Measurements from ENCODE around the gene FAM168A.
A peak's percentile ranks its signal among the peaks of the same experiment; 100 is the strongest.
"Not testable (repeated sequence)": the region's sequence is repeated elsewhere in the genome, so short reads cannot be mapped to it uniquely, and the experiment has no call there.

FAM168A gene

DNA sequence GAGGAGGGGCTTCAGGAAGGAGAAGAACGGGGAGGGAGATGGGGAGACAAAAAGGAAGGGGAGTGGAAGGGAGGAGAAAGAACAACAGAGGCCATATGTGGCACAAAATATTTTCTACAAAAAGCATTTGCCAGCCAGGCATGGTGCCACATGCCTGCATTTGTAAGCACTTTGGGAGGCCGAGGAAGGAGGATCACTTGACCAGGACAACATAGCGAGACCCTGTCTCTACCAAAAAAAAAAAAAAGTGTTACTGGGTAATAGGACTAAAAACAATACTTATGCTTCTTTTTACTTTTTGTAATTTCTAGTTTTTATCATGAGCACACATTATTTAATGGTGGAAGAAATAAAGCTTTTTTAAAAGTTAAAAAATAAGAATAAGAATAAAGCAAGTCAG, 5.3 kb downstream of the FAM168A start:
- no peak for DNase-seq

DNA sequence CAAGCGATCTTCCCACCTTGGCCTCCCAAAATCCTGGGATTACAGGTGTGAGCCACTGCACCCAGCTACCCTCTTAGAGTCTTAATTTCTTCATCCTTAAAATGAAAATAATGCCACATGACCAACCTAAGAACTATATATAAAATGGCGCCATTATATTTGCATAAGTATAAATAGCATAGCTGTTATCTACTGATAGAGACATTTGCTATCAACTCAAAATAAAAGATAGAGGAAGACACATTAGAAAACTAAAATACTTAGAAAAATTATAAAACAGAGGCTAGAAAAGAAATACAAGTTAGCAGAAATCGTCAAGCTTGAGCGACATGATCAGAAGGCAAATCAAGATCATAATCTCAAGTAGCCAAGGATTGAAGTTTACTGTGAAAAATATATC, 6.2 kb downstream of the FAM168A start:
- no peak for DNase-seq

DNA sequence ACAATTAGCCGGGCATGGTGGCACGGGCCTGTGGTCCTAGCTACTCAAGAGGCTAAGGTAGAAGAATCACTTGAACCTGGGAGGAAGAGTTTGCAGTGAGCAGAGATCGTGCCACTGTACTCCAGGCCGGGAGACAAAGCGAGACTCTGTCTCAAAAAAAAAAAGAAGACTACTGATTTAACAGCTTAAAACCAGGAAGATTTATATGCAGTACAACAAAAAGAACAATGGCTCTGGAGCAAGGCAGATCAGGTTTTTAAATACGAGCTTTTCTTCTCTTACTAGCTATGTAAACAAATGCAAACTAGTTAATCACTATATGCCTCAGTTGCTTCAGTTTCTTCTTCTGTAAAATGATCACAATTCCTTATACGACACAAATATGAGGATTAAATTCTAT, 6.9 kb downstream of the FAM168A start:
- DNase-seq = no peak

DNA sequence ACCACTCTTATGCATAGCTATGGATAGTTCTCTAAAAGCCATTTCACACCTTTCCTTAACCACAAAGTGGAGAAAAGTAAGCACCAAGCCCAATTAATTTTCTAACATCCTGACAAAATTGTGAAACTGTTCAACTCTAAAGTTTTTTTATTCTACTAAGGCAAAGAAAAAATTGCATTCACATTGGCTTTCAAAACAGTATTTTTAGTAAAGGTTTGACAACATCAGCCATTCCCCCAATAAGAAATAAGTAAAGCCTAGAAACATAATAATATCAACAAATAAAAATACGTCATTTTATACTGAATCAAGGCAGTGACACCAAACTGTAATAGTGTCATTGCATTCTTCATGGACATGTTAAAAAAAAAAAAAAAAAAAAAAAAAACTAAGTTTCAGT, 11.1 kb downstream of the FAM168A start:
- DNase-seq = no peak

DNA sequence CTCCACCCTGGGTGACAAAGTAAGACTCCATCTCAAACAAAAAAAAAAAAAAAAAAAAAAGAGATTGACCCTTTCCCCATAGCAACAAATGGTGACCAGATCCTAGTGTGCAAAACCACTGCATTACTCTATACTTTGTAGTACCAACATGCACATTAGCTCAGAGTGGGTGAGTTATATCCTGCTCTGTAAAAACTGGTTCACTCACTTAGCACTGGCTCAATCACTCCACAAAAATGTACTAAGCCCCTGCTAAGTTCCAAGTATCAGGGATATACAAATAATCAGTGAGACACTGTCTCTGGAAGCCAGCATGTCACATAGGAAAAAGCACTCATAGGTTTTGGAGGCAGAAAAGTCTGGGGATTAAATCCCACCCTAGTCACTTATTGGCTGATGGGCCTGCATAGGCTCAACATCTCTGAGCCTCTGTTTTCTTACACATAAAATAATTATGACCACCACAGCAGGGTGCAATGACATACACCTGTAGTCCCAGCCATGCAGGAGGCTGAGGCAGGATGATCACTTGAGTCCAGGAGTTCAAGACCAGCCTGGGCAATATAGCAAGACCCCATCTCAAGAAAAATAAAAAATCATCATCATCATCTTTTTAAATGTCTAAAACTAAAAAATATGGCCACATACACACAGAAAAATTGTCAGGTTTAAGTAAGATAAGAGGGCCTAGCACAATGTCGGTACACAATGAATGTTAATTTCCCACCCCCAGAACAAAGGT, 11.9 kb downstream of the FAM168A start:
- DNase-seq = no peak

DNA sequence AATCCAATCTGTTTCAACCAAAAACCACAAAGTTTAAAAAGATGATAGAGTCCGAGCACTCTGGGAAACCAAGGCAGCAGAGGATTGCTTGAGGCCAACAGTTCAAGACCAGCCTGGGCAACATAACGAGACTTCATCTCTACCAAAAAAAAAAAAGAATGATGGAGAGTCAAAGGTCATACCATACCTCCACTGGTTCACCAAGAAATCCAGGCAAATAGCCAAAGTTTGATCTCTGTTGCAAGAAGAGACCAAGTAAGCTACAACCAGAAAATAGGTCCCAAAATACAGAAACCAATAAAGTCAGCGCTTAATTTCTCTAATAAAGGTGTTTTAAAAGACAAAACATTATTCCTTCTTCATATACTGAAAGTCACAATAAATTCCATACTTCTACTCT, 13.1 kb downstream of the FAM168A start:
- DNase-seq = no peak

DNA sequence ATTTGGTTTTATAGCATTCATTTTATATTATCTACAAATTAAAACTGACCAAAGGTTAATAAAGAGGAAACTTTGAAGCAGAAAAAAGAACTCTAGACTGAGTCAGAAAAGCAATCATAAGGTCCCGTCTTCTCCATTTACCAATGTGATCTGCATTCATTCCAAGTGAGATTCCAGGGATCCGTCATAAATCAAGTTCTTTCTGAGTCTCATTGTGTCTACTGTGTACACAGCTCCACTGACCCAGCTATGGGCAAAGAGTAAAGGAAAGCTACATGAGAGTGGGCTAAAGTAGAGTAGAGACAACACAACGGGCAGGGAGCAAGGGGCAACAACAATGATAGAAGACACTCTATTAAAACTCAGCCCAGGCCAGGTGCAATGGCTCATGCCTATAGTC, 15.3 kb downstream of the FAM168A start:
- DNase-seq = no peak

DNA sequence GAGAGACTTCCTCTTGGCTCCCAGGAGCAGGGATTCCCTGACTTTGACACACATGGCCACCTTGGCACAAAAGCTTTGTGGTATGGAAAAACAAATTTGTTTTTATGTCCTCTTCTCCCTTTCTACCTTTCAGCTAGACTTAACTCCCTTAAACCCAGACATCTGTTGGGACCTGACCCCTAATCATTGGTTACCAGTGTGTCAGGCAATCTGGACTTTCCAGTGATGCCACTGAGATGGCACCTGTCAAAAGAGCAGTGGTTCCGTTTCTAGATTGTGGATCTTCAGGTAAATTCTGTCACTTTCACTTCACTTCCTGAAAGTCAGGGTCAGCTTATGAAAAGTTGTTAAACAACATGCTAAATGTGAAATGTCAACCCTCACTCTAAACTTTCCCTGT, 17.2 kb downstream of the FAM168A start:
- not testable (repeated sequence) for DNase-seq

DNA sequence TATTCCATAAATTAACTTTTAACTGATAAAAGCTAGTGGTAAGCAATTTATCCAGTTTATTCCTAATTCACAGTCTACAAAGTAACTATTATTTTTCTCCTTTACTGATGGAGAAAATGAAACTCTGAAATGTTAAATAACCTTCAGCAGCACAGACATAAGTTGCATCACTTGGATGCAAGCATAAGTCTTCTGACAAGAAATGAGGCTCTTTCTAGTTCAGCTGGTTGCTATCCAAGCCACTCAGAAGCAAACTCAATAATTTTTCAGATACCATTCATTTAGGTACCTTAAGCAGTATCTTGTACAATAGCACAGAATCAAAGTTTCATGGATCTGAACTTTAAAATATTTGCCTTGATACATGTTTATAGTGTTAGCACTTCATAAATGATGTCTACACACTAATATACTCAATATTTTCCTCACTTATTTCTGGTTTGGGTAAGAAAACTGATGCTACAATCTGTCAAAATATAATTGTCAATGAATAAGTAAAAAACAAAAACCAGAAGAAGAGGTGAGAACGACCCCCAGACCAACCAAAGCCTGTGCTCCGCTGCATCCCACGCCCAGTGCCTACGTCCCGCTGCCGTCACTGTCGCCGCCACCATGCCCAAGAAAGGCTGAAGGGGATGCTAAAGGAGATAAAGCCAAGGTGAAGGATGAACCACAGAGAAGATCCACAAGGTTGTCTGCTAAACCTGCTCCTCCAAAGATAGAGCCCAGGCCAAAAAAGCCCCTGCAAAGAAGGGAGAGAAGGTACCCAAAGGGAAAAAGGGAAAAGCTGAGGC, 18.1 kb downstream of the FAM168A start:
- no peak for DNase-seq

DNA sequence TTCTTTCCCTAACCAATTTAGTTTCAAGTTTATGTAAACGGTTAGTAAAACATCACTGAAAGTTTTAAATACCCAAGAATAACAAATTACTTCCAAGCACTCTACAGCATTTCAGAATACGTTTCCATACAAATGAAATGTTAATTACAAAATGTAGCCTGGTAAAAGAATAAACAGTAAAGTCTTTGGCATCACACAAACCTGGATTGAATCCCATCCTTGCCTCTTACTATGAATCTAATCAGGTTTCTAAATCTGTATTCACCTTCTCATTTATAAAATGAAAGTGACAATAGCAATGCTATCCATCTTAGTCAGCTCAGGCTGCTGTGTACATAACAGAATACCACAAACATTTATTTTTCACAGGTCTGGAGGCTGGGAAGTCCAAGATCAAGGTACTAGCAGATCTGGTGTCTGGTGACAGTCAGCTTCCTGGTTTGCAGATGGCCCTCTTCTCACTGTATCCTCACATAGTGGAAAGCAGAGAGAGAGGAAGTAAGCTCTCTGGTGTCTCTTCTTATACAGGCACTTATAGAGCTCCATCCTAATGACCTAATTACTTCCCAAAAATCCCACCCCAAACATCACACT, 19.2 kb downstream of the FAM168A start:
- peak; percentile 61 for DNase-seq

DNA sequence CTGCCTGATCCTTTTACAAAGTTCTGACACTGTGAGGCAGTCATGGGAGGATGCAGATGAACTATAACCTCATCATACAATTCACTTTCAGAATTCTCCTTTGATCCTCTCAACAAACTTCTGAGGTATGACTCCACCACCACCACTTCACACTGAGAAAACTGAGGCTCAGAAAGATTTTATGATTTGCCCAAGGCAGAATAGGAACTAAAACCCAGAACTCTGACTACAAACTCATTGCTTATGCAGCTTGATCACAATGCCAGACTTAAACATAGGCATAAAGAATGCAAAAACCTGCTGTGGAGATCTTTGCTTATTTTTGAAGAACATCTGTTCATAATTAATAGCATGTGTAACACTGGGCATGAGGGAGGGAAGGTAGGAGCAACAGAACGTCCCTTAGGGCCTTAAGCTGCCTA, 20.4 kb downstream of the FAM168A start:
- no peak for DNase-seq

DNA sequence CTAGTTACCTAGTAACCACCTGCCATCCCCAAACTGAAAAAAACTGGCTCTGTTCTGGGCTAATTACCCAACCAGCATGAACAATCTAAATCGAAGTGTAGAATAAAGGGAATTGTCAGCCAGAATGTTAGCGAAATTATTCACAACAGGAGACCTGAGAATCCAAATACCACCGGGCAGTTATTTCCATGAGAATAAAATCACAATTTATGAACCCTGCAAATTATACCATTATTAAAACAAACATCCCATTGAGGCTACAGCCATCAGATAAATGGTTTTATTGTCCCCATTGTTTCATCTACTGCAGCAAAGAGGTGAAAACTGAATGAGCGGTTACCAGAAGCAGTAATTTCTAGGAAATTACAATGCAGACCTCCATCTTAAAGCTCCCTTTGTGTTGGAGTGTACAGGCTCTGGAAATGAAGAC, 21.7 kb downstream of the FAM168A start:
- no peak for DNase-seq

DNA sequence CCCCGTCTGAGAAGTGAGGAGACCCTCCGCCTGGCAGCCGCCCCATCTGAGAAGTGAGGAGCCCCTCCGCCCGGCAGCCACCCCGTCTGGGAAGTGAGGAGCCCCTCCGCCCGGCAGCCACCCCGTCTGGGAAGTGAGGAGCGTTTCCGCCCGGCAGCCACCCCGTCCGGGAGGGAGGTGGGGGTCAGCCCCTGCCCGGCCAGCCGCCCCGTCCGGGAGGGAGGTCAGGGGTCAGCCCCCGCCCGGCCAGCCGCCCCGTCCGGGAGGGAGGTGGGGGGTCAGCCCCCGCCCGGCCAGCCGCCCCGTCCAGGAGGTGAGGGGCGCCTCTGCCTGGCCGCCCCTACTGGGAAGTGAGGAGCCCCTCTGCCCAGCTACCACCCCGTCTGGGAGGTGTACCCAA, 25.9 kb downstream of the FAM168A start:
- DNase-seq = not testable (repeated sequence)

DNA sequence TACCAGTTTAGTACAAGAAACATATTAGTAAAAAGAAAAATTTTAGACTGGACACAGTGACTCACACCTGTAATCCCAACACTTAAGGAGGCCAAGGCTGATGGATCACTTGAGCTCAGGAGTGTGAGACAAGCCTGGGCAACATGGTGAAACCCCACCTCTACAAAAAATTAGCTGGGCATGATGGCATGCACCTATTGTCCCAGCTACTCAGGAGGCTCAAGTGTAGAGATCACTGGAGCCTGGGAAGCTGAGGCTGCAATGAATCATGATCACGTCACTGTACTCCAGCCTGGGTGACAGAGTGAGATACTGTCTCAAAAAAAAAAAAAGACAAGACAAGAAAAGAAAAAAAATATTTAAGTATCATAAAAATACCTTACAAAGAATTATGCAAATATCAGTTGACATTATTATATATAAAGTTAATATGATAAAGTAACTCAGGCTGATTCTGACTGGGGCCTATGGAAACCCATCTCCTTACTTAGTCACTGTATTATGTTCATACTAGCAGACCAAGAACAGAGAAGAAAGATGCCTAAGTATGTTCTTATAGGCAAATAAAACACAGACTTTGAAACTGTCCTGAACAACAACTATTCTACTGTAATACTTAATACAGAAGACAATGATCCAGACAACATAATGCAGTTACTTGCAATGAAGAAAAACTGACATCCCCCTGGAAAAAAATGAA, 27.3 kb downstream of the FAM168A start:
- peak; percentile 15 for DNase-seq

DNA sequence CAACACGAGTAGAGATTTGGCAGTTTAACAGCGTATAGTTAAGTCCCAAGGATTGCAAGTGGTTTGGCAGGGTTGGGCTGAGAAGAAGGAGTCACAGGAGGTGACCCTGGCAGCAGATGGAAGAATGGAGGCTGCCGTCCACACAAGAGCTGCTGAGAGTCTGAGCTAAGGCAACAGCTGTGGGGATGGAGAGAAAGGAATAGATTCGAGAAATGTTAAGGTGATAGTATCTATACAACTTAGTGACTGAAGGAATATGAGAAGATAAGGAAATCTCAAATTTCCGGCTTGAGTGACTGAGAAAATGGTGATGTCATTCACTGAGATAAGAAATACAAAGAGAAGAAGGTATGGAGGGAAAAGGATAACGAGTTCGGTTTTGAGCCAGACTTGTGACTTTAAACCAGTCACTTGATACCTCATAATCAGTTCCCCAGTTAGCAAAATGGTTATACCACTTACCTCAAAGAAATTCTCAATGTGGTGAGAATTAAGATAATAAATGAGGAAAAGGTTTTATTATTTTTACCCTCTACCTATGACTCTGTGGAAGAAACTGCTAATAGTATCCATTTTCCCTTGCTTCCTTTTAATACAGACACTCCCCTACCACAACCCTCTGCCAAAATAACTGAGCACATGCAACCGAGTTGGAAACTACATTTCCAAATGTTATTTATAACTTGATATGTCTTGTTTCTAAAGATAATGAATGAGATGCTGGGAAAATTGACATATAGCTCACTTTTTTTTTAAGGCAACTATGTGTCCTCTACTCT, 30.7 kb downstream of the FAM168A start:
- no peak for DNase-seq

DNA sequence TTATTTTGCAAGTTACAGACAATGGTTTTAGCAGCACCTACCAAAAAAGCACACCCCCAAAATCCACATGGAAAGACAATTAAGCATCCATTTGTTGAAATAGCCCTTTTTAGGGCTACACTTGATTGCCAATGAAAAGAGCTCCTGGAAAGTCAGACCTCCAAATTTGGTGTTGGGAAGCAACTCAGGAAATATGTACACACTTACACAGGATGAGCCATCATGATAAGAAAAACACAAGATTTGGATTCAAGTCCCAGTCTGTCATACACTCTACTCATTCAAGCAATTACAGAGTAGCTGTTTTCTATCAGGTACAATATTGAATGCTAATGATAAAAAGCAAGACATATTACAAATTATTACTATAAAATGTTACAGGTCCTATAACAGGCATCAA, 31.5 kb downstream of the FAM168A start:
- no peak for DNase-seq

DNA sequence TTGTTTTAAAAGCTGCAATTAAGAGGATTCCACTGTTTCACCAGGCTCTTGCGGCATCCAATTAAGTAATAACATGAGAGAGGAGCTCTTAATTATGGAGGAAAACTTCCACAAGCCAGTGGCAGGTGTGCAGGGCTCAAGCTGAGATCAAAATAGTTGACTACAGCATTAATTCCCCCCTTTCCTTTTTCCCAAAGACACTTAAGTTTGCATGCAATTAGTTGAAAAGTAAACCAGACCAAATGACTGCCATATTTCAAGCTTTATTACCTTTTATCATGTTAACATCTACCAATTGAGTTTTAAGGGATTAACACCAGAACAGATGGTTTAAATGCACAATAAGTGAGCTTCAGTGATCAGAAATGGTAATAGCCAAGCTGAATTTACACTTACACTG, 32.1 kb downstream of the FAM168A start:
- DNase-seq = no peak

DNA sequence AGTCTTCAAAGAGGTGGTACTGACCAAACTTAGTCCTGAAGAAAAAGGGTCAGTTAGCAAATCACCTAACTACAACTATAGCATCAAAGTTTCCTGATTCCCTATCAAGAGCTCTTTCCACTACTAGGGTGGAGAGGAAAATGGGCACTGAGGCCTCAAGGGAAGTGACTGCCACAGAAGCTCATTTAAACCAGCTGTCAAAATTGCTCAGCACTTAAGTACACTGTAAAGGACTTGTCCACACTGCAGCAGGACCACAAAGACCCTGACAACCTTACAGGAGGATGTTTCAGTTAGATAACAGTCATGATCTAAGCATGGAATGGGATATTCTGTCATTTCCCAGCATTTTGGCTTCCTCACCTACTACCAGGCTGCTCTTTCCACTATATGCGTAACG, 33.0 kb downstream of the FAM168A start:
- DNase-seq = no peak

DNA sequence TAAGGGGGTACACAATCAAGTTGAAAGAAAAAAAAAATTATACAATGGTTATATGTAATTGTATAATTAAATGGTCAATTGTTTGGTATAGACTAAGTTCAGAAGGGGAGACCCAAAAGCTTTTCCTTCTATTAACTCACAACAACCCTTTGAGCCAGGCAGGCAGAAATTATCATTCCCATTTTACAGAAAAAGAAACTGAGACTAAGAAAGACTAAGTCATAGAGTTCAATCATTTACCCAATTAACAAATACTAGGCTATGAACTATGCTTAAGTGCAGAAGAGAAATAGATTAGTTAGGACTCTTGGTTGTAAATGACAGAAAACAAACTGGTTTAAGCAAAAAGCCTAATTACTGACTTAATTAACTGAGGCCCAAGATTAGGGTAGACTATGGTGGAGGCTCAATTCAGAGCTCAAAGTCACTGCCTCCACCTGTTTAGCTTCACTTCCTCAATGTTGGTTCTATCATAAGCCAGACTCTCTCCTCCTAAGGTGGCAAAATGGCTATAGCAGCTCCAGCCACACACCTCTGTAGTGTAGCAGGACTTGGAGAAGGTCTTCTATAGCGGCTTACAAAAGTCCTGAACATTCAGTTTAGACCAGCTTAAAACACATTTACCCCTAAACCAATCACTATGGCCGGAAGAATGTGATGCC, 34.2 kb downstream of the FAM168A start:
- DNase-seq = no peak

DNA sequence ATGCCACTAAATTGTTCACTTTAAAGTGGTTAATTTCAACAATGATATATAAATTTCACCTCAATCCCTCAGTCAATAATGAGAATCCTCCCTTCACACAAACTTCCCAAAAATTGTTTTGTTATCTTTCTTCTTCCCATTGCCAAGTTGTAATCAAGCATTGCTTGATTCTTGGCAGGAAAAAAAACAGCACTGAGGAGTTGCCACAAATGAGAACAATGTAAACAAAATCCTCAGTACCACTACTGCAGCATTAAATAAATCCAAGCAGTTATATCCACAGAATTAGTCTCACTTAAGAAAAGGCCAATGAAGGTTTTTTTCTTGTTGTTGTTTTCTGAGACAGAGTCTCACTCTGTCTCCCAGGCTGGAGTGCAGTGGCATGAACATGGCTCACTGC, 38.2 kb downstream of the FAM168A start:
- no peak for DNase-seq

DNA sequence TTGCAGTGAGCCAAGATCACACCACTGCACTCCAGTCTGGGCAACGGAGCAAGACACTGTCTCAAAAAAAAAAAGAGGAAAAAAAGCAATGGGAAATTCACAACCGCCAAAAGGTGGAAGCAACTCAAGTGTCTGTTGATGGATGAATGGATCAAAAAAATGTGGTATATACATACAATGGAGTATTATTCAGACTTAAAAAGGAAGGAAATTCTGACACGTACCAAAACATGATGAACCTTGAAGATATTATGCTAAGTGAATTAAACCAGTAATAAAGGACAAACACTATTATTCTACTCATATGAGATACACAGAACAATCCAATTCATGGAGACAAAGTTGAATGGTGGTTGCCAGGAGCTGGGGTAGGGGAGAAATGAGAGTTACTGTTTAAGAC, 40.9 kb downstream of the FAM168A start:
- no peak for DNase-seq

DNA sequence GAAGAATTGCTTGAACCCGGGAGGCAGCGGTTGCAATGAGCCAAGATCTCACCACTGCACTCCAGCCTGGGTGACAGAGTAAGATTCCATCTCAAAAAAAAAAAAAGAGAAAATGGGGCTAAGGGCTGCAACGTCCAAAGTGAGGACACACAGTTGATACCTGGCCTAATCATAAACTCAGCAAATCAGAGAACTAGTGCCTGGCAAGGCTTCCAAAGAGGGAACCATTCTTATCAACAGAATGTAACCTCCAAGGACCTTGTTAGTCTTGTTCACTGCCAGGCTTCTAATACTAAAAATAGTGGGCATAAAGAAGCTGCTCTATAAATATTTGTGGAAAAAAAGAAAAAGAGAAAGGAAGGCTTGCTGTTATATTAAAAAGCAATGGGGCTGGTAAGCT, 42.3 kb downstream of the FAM168A start:
- no peak for DNase-seq
